NCI-H1105 (cell line): ENCODE data around the gene JMY.

Experiments
- DNase-seq: peaks from one replicate; lab custom pipeline; 2025; lab: John Stamatoyannopoulos, UW

JMY gene

DNA sequence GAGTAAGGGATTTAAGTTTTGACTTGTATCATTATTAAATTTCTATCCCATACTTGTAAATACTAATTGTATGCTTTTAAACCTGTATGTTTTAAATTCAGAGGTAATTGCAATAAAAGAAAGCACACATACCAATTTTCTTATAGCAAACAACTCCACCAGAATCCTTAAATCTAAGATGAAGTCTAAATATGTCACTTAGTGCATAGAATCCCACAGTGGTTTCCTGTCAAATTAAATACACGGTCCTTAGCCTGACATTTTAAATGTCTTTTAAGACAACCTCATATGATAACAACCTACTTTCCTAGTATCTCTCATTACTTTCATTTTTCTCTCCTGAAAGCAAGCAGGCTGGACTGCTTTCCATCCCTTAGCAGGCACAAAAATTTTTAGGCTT, 52.0 kb downstream of the JMY start:
- no peak for DNase-seq

DNA sequence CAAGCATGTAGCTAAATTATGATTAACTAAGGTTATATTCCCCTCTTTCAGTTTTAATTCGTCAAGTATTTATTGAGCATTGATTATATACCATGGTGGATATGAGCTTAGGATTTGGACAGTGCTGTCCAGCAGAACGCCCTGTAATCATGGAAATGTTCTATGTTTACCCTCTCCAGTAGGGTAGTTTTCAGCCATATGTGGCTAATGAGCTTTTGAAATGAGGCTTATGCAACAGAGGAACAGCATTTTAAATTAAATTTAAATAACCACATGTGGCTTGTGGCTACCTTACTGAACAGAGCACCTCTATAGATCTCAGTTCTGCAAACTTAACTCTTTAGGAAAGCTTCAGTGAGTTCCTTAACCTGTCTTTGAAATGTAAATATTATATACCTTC, 59.1 kb downstream of the JMY start:
- DNase-seq = no peak

DNA sequence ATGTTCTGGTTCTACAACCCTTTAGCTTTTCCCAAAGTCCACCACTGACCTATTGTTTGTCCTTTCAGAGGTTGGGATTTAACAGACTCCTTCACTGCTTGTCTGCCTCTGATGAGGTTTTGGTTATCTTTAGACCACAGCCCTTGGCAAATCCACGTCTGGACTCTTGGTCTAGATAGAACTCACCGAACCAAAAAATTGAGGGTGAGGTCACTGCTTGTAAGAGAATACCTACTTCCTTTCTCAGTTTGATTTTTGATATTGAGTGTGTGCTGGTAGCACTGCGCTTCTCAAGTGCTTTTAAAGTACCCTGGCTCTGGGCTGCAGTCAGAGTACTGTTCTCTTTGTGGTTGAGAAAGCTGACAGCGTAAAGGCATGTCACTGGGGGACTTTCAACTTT, 61.7 kb downstream of the JMY start:
- no peak for DNase-seq

DNA sequence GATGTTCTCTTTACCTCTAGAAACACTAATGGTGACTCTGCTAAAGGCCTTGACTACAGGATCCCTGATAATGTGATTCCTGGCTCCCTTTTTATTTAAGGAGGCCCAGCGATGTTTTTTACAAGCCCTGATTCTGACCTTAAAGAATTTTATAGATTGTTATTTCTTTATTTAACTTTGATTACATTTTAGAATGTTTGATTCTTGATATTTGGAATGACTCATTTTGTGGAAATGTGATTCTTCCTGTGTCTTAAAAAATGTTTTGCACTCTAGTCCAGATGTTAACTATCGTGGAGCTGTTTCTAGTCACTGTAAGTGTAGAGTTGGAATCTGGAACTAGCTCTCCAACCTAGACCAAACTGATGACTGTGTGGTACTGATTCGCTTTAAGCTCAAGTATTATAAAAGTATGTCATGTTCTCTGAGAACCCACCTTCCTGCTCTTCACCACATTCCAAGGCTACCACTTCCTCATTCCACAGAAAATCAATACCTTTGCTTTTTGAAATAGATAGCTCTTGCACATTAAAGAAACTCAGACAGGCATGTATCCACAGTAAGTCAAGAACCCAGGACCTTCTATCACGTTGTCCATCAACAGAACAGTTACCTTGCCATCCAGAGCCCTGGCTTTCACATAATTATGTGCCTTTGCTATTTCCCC, 65.2 kb downstream of the JMY start:
- no peak for DNase-seq

DNA sequence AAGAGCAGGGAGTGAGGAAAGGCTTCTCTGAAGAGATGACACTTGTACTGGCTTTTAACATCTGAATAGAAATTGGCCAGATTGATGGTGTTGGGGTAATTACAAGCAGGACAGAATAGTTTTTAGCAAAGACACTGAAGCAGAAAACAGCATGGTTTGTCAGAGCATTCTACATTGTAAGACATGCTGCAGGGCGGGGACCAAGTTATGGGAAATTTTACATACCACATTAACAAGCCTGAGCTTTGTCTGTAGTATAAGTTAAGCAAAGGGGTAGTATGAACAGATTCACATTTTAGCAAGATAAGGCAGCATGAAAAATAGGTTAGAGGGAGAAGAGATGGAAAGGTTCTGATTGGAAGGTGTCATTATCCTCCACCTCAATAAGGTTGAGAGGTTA, 66.5 kb downstream of the JMY start:
- no peak for DNase-seq

DNA sequence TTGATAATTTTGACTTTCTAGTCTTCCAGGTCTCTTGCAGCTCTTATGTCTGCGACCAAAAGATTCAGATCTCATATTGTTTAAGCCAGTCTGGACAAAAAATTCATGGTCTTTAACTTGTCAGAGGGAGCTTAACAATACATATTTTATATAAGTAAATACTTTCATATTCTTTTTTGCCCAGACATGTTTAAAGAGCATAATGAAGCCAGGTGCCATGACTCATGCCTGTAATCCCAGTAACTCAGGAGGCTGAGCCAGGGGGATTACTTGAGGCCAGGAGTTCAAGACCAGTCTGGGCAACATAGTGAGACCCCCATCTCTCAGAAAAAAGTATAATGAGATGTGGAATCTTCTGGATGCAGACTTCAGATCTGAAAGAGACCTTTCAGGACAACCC, 69.8 kb downstream of the JMY start:
- DNase-seq = no peak

DNA sequence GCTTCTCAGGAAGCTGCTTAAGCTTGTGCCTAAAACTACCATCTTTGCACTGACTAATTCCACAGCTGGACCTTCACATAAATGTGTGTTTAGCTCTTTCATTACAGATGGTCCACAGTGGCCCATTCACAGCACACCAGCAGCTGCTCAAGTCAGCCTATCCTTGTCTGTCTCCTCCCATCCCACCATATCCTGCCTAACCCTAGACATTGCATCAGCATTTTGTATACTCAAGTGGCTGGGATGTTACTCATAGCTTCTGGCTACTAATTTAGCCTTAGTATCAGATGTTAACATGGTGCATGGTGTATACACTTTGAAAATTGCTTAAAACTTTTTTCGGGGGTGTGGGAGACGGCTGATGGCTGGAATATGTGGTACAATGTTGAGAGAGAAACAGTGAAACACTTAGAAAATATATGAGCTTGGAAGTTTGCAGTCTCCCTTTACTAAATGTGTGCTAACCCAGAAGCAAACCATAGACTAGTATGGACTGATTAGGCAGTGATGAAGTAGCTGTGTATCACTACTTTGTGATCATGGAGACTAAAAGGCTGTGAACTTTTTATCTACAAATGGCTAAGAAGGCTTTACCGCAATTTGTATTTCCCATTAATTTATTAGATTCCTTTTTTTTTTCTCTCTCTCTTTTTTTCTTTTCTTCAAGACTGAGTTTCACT, 83.1 kb downstream of the JMY start:
- DNase-seq = no peak

DNA sequence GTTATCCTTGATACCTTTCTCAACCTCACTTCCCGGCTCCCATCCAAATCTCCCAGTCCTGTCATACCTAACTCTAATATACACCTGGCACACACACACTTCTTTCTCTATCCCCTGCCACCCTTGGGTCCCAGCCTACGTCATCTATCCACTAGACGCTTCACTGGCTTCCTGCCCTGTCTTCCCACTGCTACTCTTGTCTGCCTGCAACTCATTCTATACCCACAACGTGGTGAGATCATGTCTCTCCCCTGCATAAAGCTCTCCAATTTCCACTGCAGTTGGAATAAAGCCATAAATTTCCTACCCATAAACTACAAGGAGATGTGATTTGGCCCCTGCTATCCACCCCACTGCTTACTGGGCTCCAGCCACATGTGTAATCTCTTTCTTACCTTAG, 93.5 kb downstream of the JMY start:
- DNase-seq = no peak

DNA sequence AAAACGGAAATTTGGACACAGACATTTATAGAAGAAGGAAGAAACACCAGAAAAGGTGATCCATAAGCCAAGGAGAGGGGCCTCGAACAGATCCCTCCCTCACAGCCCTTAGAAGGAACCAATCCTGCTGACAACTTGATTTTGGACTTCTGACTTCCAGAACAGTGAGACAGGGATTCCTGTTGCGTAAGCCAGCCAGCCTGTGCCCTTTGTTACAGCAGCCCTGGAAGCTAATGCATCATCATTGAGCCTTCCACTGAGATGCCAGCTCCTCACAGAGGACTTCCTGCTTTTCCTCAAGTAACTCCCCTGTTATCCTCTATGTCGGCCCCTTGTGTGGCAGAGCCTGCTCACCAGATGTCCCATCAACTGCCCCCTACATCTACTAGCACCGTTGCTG, 94.1 kb downstream of the JMY start:
- DNase-seq = no peak

DNA sequence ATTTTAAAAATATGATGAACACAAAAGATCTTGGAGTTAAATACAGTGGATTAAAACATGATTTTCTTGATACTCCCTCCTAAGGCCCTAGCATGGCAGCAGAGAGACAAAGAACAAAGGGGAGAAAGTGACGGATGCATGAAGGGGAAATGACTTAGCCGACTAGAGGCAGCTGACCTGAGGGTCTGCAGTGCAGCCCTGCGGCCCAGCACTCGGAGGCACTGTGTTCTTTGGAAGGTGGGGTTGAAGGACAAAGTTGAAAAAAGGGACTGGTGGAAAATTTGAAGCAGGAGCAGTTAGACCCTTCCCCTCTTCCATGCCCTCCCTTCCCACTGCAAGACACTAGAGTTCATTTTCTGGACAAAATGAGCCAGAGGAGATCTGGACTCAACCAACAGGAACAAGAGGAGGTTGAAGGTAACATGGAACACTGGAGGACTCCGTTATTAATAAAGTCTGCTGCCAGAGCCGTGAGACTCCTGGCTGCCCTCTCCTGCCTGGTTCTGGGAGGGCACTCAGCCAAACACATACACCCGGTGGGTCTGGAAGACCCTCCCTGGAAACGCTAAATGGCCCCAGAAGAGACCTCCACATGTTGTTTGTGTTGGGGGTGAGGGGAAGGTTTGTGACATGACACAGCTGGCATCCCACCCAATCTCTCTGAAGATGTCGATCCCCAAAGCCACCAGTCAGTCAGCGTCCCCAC, 98.1 kb downstream of the JMY start:
- no peak for DNase-seq

DNA sequence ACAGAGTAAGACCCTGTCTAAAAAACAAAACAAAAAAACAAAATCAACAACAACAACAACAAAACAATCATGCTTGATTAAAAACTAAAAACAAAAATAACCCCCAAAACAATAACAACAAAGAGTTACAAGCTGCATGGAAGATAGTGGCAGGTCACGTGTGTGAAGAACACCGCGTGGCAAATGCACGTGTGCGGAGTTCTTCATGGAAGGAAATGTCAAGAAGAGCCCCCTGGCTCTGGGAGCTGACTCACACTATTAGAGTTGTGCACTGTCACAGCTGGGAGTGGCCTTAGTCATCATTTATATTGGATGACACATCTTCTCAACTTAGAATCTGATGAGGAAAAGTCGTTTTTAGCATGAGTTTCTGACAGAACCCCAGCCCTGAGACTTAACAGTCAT, 110.5 kb downstream of the JMY start:
- DNase-seq = no peak

DNA sequence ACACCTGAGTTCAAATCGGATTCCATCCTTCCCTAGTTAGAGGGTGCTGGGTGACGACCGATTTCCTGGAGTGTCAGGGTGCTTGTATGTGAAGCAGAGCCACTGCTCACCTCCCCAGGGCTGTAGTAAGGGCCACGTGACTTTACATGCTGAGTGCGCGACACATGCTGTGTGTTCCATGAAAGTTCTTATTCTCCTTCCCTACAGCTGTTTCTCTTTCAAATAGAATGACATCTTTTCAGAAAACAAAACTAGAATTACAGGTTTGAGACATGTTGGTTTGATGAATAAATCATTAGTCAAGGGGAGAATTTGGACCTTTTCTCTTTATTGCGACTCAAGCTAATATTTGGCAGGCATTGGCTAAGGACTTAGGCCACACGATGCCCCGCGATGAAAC, 113.1 kb downstream of the JMY start:
- no peak for DNase-seq

DNA sequence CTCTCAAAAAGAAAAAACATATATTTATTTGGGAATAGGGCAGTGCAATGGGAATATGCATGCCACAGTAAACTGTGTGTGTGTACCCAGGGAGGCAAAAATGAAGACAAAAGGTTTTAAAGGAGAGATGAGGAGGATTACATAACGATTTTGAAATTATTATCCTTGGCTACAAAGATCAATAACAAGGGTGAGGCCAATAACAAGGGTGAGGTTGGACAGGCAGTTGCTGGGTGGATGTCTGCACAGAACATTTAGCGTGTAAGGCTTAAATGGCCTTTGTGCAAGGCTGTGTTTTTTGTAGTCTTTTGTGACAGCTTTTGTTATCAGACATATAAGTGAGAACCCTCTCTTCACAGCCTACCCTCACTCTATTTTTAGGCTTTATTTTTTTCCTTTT, 114.0 kb downstream of the JMY start:
- DNase-seq = no peak

DNA sequence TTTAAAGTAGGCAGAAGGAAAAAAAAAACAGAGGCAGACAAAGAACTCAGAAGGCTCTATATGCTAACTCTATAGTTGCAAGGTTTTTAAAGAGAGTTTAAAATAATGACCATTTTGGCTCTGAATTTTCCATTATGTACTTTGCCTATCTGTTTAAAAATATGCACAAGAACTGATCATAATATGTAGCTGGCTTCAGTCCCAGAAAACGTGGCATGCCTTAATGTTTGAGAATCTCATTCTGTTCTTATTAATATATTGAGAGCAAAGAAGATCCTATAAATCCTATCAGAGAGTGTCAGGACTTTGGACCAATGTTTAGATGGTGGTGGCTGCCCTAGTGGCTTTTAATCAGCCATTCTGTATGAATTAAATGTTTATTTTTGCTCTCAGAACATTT, 121.5 kb downstream of the JMY start:
- no peak for DNase-seq
